ENCODE measurements around the gene ACACA. TPM values are rescaled to one million over a fixed set of nuclear protein-coding genes. Genes with fewer than 3 reads are reported as not detected.

ACACA gene
- total and polyA plus RNA-seq, 2 donors from 2014 or later, result 13.8 to 34.9 TPM

DNA sequence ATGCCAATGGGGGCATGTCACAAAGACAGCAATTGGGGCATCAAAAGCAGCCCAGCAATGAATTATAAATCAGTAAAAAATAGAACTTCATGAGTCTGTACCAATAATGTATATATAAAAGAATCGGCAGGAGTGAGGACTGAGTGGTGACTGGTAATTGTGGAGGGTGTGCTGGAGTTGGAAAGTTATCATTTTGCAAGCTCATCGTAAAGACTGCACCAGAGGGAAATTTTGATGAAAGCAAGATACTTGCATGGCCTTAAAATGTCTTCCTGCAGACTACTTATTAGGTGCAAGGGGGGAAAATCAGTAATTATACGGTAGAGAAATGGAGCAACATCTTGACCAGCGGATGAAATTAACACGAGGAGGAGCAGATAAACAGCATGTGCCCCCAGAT lies 319.0 kb downstream of the ACACA start:
- no peaks in the 10 kb centered on the region for H3K27me3 ChIP-seq (ENCODE audit: control insufficient read depth, insufficient read depth, low read length)
- H3K9ac ChIP-seq (ENCODE audit: low read length in 3 of 3), result no peak overlapping the region
- peaks cover 4 to 8% (median 6%) of the 10 kb centered on the region in 3 donors for H3K4me1 ChIP-seq (ENCODE audit: control insufficient read depth in 2 of 3, insufficient read depth in 2 of 3, low read depth in 1 of 3, low read length in 3 of 3)
- no peak for DNase-seq
- no peaks in the 10 kb centered on the region for H3K36me3 ChIP-seq (ENCODE audit: control insufficient read depth in 2 of 3, insufficient read depth in 3 of 3, low read length in 3 of 3)
- FAIRE-seq, result no peak
- no peaks in the 10 kb centered on the region for H3K9me3 ChIP-seq (ENCODE audit: control insufficient read depth in 2 of 3, insufficient read depth in 1 of 3, low read length in 3 of 3)
- intact Hi-C loops (cut with DNase I), result no loop called here
- TF ChIP-seq, protein P1, sequence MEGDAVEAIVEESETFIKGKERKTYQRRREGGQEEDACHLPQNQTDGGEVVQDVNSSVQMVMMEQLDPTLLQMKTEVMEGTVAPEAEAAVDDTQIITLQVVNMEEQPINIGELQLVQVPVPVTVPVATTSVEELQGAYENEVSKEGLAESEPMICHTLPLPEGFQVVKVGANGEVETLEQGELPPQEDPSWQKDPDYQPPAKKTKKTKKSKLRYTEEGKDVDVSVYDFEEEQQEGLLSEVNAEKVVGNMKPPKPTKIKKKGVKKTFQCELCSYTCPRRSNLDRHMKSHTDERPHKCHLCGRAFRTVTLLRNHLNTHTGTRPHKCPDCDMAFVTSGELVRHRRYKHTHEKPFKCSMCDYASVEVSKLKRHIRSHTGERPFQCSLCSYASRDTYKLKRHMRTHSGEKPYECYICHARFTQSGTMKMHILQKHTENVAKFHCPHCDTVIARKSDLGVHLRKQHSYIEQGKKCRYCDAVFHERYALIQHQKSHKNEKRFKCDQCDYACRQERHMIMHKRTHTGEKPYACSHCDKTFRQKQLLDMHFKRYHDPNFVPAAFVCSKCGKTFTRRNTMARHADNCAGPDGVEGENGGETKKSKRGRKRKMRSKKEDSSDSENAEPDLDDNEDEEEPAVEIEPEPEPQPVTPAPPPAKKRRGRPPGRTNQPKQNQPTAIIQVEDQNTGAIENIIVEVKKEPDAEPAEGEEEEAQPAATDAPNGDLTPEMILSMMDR (IDR thresholded peaks at IDR 0.05; ENCODE audit: borderline replicate concordance, extremely low read depth, insufficient read depth), result no peak
- H3K4me3 ChIP-seq (ENCODE audit: low read length in 3 of 3), result no peak overlapping the region
- H3K27ac ChIP-seq (ENCODE audit: low read depth in 2 of 2, low read length in 2 of 2), result no peak overlapping the region

DNA sequence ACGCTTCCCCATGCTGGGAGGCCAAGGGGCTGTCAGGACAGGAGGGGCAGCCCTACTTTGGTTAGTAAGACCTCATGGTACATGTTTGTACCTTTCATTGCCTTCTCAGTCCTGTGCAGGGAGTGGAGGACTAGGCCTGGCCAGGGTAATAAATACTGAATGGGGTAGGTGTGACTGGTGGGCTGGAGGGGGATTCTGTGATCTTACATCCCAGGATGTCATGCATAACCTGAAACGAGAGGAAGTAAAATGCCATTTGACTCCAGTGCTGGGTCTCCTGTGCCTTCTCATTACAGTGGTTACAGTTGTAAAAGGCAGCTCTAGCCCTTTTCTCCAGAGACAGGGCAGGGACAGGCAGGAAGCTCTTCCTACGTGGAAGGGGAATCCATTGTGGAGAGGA lies 319.7 kb downstream of the ACACA start:
- FAIRE-seq, result no peak
- intact Hi-C loops (cut with DNase I), result no loop called here
- peak in 3 of 5 donors; percentile 52 to 76 (median 68) for DNase-seq
- H3K27ac ChIP-seq (ENCODE audit: low read depth in 2 of 2, low read length in 2 of 2), result no peak overlapping the region
- peaks cover 4 to 8% (median 6%) of the 10 kb centered on the region in 3 donors for H3K4me1 ChIP-seq (ENCODE audit: control insufficient read depth in 2 of 3, insufficient read depth in 2 of 3, low read depth in 1 of 3, low read length in 3 of 3)
- H3K9me3 ChIP-seq (ENCODE audit: control insufficient read depth in 2 of 3, insufficient read depth in 1 of 3, low read length in 3 of 3), result no peaks in the 10 kb centered on the region
- no peaks in the 10 kb centered on the region for H3K36me3 ChIP-seq (ENCODE audit: control insufficient read depth in 2 of 3, insufficient read depth in 3 of 3, low read length in 3 of 3)
- H3K9ac ChIP-seq (ENCODE audit: low read length in 3 of 3), result no peak overlapping the region
- no peaks in the 10 kb centered on the region for H3K27me3 ChIP-seq (ENCODE audit: control insufficient read depth, insufficient read depth, low read length)
- no peak overlapping the region for H3K4me3 ChIP-seq (ENCODE audit: low read length in 3 of 3)
- TF ChIP-seq, protein P1 (IDR thresholded peaks at IDR 0.05; ENCODE audit: borderline replicate concordance, extremely low read depth, insufficient read depth), result no peak

DNA sequence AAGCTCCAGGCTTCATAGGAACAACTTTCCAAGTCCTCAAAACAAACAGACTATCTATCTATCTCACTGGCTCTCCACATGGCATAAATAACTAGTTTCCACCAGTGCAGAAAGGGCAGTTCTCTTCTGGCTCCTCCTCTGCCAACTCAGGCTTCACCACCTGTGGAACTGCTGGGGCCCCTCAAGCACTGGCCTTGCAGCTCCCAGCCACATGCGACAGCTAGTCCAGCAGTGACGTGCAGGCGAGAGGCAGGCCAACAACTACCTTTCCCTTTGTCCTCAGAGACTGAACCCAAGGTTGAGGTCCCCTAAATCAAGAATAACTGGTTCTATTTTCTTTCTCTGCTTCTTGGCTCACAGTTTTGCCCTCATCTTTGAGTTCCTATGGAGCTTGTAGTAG lies 320.3 kb downstream of the ACACA start:
- FAIRE-seq (no peak), DNase-seq (peak in 4 of 5 donors; percentile 53 to 75 (median 72))
- intact Hi-C loops (cut with DNase I), result no loop called here
- TF ChIP-seq, protein P1 (IDR thresholded peaks at IDR 0.05; ENCODE audit: borderline replicate concordance, extremely low read depth, insufficient read depth), result no peak
- Histone ChIP-seq H3K27me3 (ENCODE audit: control insufficient read depth, insufficient read depth, low read length) (no peaks in the 10 kb centered on the region), H3K9ac (ENCODE audit: low read length in 3 of 3) (no peak overlapping the region), H3K4me1 (ENCODE audit: control insufficient read depth in 2 of 3, insufficient read depth in 2 of 3, low read depth in 1 of 3, low read length in 3 of 3) (peaks cover 4 to 8% (median 6%) of the 10 kb centered on the region in 3 donors), H3K4me3 (ENCODE audit: low read length in 3 of 3) (no peak overlapping the region), H3K27ac (ENCODE audit: low read depth in 2 of 2, low read length in 2 of 2) (no peak overlapping the region), H3K36me3 (ENCODE audit: control insufficient read depth in 2 of 3, insufficient read depth in 3 of 3, low read length in 3 of 3) (no peaks in the 10 kb centered on the region), H3K9me3 (ENCODE audit: control insufficient read depth in 2 of 3, insufficient read depth in 1 of 3, low read length in 3 of 3) (no peaks in the 10 kb centered on the region)

DNA sequence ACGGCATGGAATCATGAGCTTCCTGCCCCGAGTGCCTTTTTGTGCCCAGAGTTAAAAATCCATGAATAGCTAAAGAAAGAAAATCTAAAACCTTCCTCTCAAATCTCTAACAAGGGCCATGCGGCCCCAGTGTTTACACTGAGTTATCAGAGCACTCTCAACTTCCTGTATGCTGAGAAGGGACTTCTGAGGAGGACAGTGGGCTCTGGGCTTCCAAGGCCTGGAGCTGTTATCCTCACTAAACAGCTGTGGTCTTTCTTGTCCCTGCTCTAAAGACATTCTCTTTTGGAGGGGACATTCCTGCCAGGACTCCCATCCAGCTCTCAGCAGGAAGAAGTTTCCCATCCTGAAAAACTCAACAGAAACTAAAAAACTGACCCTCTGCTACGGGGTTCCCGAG lies 322.3 kb downstream of the ACACA start:
- Histone ChIP-seq H3K27me3 (ENCODE audit: control insufficient read depth, insufficient read depth, low read length) (no peaks in the 10 kb centered on the region), H3K9me3 (ENCODE audit: control insufficient read depth in 2 of 3, insufficient read depth in 1 of 3, low read length in 3 of 3) (no peaks in the 10 kb centered on the region), H3K27ac (ENCODE audit: low read depth in 2 of 2, low read length in 2 of 2) (no peak overlapping the region), H3K4me3 (ENCODE audit: low read length in 3 of 3) (no peak overlapping the region), H3K9ac (ENCODE audit: low read length in 3 of 3) (no peak overlapping the region), H3K4me1 (ENCODE audit: control insufficient read depth in 2 of 3, insufficient read depth in 2 of 3, low read depth in 1 of 3, low read length in 3 of 3) (peaks cover 2 to 8% (median 4%) of the 10 kb centered on the region in 3 donors), H3K36me3 (ENCODE audit: control insufficient read depth in 2 of 3, insufficient read depth in 3 of 3, low read length in 3 of 3) (no peaks in the 10 kb centered on the region)
- DNase-seq (peak in 1 of 5 donors; percentile 44), FAIRE-seq (no peak)
- intact Hi-C loops (cut with DNase I), result no loop called here
- TF ChIP-seq, protein P1 (IDR thresholded peaks at IDR 0.05; ENCODE audit: borderline replicate concordance, extremely low read depth, insufficient read depth), result no peak

All from kidney (tissue), 14 donors.